Measurements from ENCODE around the gene GSE1. TPM values are rescaled to one million over a fixed set of nuclear protein-coding genes. Genes with fewer than 3 reads are reported as not detected.
A peak's percentile ranks its signal among the peaks of the same experiment; 100 is the strongest.

Gene GSE1
- polyA plus RNA-seq, 6 donors from 2014 or later: 1.00 to 8.3 (median 3.9) TPM

- no peak for DNase-seq
- Mint-ChIP-seq H3K4me1 (peaks cover 34 to 73% (median 58%) of the 10 kb centered on the region in 3 donors), H3K36me3 (no peaks in the 10 kb centered on the region), H3K27me3 (no peaks in the 10 kb centered on the region), H3K27ac (no peak overlapping the region), H3K4me3 (no peak overlapping the region), H3K9me3 (peaks cover 0 to 8% (median 3%) of the 10 kb centered on the region in 7 donors)
- ATAC-seq (ENCODE audit: low read depth in 2 of 2): no peak
Observed at GRCh38 chr16:85624646-85625045, 11.5 kb downstream of the GSE1 start.

- Mint-ChIP-seq H3K4me3 (no peak overlapping the region), H3K27ac (peak overlapping the region in 1 of 6 donors; percentile 82), H3K4me1 (peaks cover 34 to 73% (median 61%) of the 10 kb centered on the region in 3 donors), H3K9me3 (peaks cover 0 to 12% (median 6%) of the 10 kb centered on the region in 7 donors), H3K36me3 (no peaks in the 10 kb centered on the region), H3K27me3 (no peaks in the 10 kb centered on the region)
- ATAC-seq (ENCODE audit: low read depth in 2 of 2) (no peak), DNase-seq (no peak)
Observed at GRCh38 chr16:85625053-85625452, 11.9 kb downstream of the GSE1 start.

DNA sequence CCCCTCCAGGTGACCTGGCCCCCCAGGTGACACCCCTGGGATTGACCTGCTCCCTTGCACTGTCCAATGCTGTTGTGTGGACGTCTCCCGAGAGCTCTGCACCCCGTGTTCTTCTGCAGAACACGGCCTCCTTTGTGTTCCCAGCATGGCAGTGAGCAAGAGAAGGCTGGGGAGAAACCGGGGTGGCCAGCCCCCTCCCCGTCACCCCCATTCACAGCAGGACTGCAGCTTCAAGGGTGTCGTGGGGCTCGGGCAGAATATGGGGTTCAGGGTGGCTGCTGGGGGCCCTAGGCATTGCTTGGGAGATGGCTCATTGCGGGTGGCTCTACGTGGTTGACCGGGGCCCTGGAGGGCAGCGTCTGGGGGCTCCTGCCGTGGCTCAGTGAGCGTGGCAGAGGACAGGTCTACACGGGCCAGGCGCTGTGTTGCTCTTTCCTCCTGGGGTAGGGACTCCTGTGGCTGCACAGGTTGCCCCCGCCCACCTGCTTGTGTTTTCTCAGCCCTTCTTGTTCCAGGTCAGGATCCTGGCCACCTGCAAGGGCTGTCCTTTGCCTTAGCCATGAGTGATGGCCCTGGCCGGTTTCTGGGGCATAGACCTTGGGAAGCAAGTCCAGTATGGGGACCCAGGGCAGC lies 12.5 kb downstream of the GSE1 start:
- H3K27me3 Mint-ChIP-seq: no peaks in the 10 kb centered on the region
- H3K4me3 Mint-ChIP-seq: peak overlapping the region in 2 of 8 donors; percentile 9 to 26
- peaks cover 37 to 70% (median 63%) of the 10 kb centered on the region in 3 donors for H3K4me1 Mint-ChIP-seq
- DNase-seq (no peak), ATAC-seq (ENCODE audit: low read depth in 2 of 2) (no peak)
- no peaks in the 10 kb centered on the region for H3K36me3 Mint-ChIP-seq
- peaks cover 0 to 13% (median 7%) of the 10 kb centered on the region in 7 donors for H3K9me3 Mint-ChIP-seq
- H3K27ac Mint-ChIP-seq: peak overlapping the region in 1 of 6 donors; percentile 12

DNA sequence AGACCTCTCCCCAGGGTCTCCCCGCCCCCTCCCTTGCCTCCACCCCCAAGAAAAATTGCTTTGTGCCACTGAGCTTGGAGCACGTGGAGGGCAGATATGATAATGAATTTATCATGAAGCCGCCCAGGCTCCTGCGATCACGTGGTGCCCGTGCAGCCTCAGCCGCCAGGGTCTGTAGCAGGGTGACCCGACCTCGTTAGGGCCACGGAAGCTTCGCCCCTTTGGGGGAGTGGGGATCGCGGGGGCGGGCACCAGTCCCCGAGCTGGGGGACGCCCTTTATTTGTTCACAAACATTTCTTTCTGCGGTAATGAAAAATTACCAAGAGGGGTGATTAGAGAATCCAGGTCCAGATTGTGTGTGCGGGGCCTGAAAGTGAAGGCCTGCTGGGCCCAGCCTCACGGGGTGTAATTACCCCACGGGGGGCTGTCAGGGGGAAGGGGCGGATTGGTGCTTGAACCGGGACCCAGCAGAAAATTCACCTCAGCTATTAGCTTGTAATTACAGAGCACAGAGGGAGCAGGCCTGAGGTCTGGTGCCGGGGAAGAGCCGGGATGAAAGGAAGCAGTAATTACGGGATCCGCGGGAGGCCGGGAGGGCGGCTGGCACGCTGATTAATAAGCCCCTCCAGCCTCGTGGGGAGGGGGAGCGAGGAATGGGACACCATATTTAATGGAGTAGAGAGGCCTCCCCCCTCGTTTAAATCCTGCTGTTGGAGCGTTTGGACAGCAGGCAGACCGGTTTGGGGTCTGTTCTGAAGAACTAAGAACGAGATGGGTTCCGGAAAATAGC lies 13.3 kb downstream of the GSE1 start:
- ATAC-seq (ENCODE audit: low read depth in 2 of 2): no peak
- Mint-ChIP-seq H3K27ac (peak overlapping the region in 3 of 6 donors; percentile 69 to 97 (median 86)), H3K9me3 (peaks cover 0 to 13% (median 7%) of the 10 kb centered on the region in 7 donors), H3K4me3 (peak overlapping the region in 3 of 8 donors; percentile 47 to 56 (median 47)), H3K27me3 (no peaks in the 10 kb centered on the region), H3K4me1 (peaks cover 35 to 62% (median 56%) of the 10 kb centered on the region in 3 donors), H3K36me3 (no peaks in the 10 kb centered on the region)
- DNase-seq: no peak

DNA sequence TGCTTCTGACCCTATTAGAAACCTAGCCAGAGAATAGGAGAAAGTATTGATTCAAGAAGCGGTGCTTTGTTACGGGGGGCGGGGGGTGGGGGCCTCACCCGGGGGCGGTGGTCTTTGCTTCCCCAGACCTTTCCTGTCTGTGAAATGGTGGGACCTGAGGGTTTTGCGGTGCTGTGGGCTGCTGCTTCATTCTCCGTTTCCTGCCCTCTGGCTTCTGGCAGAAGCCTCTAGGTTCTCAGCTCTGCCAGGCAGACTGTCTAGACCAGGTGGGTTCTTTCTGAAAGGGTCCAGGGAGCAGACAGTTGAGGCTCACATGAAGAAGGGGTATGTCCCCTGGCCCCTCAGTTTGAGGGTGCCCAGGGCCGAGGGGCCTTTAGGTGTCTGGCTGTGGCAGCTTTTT lies 14.0 kb downstream of the GSE1 start:
- peak overlapping the region in 2 of 6 donors; percentile 71 to 81 for H3K27ac Mint-ChIP-seq
- no peak for ATAC-seq (ENCODE audit: low read depth in 2 of 2)
- no peak for DNase-seq
- peaks cover 0 to 13% (median 7%) of the 10 kb centered on the region in 7 donors for H3K9me3 Mint-ChIP-seq
- no peaks in the 10 kb centered on the region for H3K27me3 Mint-ChIP-seq
- peaks cover 31 to 55% (median 51%) of the 10 kb centered on the region in 3 donors for H3K4me1 Mint-ChIP-seq
- peak overlapping the region in 2 of 8 donors; percentile 33 to 72 for H3K4me3 Mint-ChIP-seq
- no peaks in the 10 kb centered on the region for H3K36me3 Mint-ChIP-seq

- DNase-seq (no peak), ATAC-seq (ENCODE audit: low read depth in 2 of 2) (no peak)
- Mint-ChIP-seq H3K27ac (peak overlapping the region in 2 of 6 donors; percentile 75 to 81), H3K4me1 (peaks cover 25 to 49% (median 49%) of the 10 kb centered on the region in 3 donors), H3K27me3 (no peaks in the 10 kb centered on the region), H3K4me3 (no peak overlapping the region), H3K36me3 (no peaks in the 10 kb centered on the region), H3K9me3 (peaks cover 0 to 13% (median 7%) of the 10 kb centered on the region in 7 donors)
Observed at GRCh38 chr16:85627526-85628264, 14.6 kb downstream of the GSE1 start.

DNA sequence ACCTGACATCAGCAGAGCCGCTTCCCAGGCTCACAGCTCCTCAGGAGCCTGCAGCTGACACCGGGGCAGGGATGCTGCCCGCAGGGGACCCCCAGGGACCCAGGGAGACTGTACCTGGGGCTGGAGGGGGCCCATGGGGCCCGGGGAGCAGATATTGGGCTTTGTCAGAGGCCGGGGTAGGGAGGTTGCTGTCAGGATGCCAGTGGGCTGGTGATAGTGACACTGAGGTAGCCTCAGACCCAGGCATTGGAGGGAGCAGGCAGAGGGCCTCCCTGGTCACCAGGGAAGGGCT lies 15.1 kb downstream of the GSE1 start:
- no peaks in the 10 kb centered on the region for H3K36me3 Mint-ChIP-seq
- H3K4me3 Mint-ChIP-seq: no peak overlapping the region
- H3K4me1 Mint-ChIP-seq: peaks cover 23 to 45% (median 45%) of the 10 kb centered on the region in 3 donors
- ATAC-seq (ENCODE audit: low read depth in 2 of 2) (no peak), DNase-seq (no peak)
- no peaks in the 10 kb centered on the region for H3K27me3 Mint-ChIP-seq
- H3K27ac Mint-ChIP-seq: no peak overlapping the region
- peaks cover 0 to 13% (median 7%) of the 10 kb centered on the region in 7 donors for H3K9me3 Mint-ChIP-seq

GRCh38 chr16:85628645-85629044 lies 15.5 kb downstream of the GSE1 start:
- Mint-ChIP-seq H3K36me3 (no peaks in the 10 kb centered on the region), H3K27ac (peak overlapping the region in 3 of 6 donors; percentile 72 to 79 (median 76)), H3K27me3 (no peaks in the 10 kb centered on the region), H3K4me1 (peaks cover 22 to 43% (median 41%) of the 10 kb centered on the region in 3 donors), H3K9me3 (peaks cover 0 to 13% (median 7%) of the 10 kb centered on the region in 7 donors), H3K4me3 (no peak overlapping the region)
- ATAC-seq (ENCODE audit: low read depth in 2 of 2) (no peak), DNase-seq (no peak)

- ATAC-seq (ENCODE audit: low read depth in 2 of 2): no peak
- Mint-ChIP-seq H3K27me3 (no peaks in the 10 kb centered on the region), H3K4me1 (peaks cover 20 to 43% (median 38%) of the 10 kb centered on the region in 3 donors), H3K4me3 (no peak overlapping the region), H3K9me3 (peaks cover 0 to 13% (median 7%) of the 10 kb centered on the region in 7 donors), H3K36me3 (no peaks in the 10 kb centered on the region), H3K27ac (peak overlapping the region in 1 of 6 donors; percentile 72)
- DNase-seq: no peak
Observed at GRCh38 chr16:85629326-85629725, 16.2 kb downstream of the GSE1 start.

DNA sequence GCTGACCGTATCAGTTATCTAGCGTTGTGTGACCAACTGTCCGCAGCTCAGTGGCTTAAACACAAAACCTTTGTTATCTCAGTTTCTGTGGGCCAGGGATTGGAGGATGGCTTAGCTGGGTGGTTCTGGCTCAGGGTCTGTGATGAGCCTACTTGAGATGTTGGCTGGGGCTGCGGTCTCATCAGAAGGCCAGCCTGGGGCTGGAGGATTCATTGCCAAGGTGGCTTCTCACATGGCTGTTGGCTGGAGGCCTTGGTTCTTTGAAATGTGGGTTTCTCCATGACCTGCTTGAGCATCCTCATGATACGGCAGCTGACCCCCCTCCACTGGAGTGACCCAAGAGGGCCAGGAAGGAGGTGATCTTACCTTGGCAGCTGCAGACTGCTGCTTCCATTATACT lies 16.7 kb downstream of the GSE1 start:
- DNase-seq: no peak
- no peaks in the 10 kb centered on the region for H3K27me3 Mint-ChIP-seq
- ATAC-seq (ENCODE audit: low read depth in 2 of 2): no peak
- no peaks in the 10 kb centered on the region for H3K36me3 Mint-ChIP-seq
- H3K4me1 Mint-ChIP-seq: peaks cover 20 to 42% (median 37%) of the 10 kb centered on the region in 3 donors
- H3K9me3 Mint-ChIP-seq: peaks cover 0 to 13% (median 7%) of the 10 kb centered on the region in 7 donors
- H3K4me3 Mint-ChIP-seq: peak overlapping the region in 1 of 8 donors; percentile 47
- no peak overlapping the region for H3K27ac Mint-ChIP-seq

GRCh38 chr16:85631230-85631629 lies 18.1 kb downstream of the GSE1 start:
- H3K36me3 Mint-ChIP-seq: no peaks in the 10 kb centered on the region
- ATAC-seq (ENCODE audit: low read depth in 2 of 2) (no peak), DNase-seq (no peak)
- no peak overlapping the region for H3K27ac Mint-ChIP-seq
- no peak overlapping the region for H3K4me3 Mint-ChIP-seq
- H3K9me3 Mint-ChIP-seq: peaks cover 0 to 13% (median 7%) of the 10 kb centered on the region in 7 donors
- no peaks in the 10 kb centered on the region for H3K27me3 Mint-ChIP-seq
- peaks cover 14 to 31% (median 25%) of the 10 kb centered on the region in 3 donors for H3K4me1 Mint-ChIP-seq

- Mint-ChIP-seq H3K36me3 (no peaks in the 10 kb centered on the region), H3K4me3 (no peak overlapping the region), H3K4me1 (peaks cover 10 to 25% (median 19%) of the 10 kb centered on the region in 3 donors), H3K27ac (peak overlapping the region in 1 of 6 donors; percentile 74), H3K27me3 (no peaks in the 10 kb centered on the region), H3K9me3 (peaks cover 0 to 13% (median 7%) of the 10 kb centered on the region in 7 donors)
- ATAC-seq (ENCODE audit: low read depth in 2 of 2) (no peak), DNase-seq (no peak)
Observed at GRCh38 chr16:85631802-85632393, 18.8 kb downstream of the GSE1 start.

All from naive B cell (primary cell).